CD8-positive, alpha-beta memory T cell (primary cell): ENCODE measurements around the gene PACS2. TPM values are rescaled to one million over a fixed set of nuclear protein-coding genes. Genes with fewer than 3 reads are reported as not detected.

Experiments
- CTCF ChIA-PET: fragments of 350-600 bp; sonication (Branson Sonifier 250); formaldehyde crosslinking; loops from one replicate; lab custom pipeline; 2021; ENCODE audit warnings: antibody characterized with exemption; lab: Charles Lee
- POLR2A ChIA-PET: fragments of 350-600 bp; sonication (Branson Sonifier 250); formaldehyde crosslinking; loops from one replicate; lab custom pipeline; 2021; ENCODE audit warnings: antibody characterized with exemption; lab: Charles Lee
- DNase-seq, 5 donors: peaks; one replicate each; pipeline versions ENCODE4 v3.0.0 to v3.0.0-alpha.2; 2020 to 2022; ENCODE audit warnings: mixed read lengths in 1 of 5
- H3K27ac ChIP-seq: one replicate; pipeline ENCODE4 v1.7.0; 2013; ENCODE audit warnings: low read depth, mild to moderate bottlenecking, low read length, moderate library complexity
- H3K27me3 ChIP-seq: 2 replicates; pipeline ENCODE4 v1.7.0; 2013; ENCODE audit warnings: low read length, mild to moderate bottlenecking; ENCODE audit not compliant: insufficient read depth, poor library complexity, severe bottlenecking
- H3K36me3 ChIP-seq: 2 replicates; pipeline ENCODE4 v1.7.0; 2013; ENCODE audit warnings: mild to moderate bottlenecking, low read length, moderate library complexity; ENCODE audit not compliant: insufficient read depth
- H3K4me1 ChIP-seq: 2 replicates; pipeline ENCODE4 v1.7.0; 2013; ENCODE audit warnings: mild to moderate bottlenecking, low read length, moderate library complexity; ENCODE audit not compliant: insufficient read depth
- H3K4me3 ChIP-seq: 2 replicates; pipeline ENCODE4 v1.7.0; 2013; ENCODE audit warnings: mild to moderate bottlenecking, low read length
- H3K9me3 ChIP-seq: 2 replicates; pipeline ENCODE4 v1.7.0; 2013; ENCODE audit warnings: mild to moderate bottlenecking, low read length
- H3K27ac Mint-ChIP-seq, 8 donors: one replicate each; pipeline ENCODE4 v1.8.0; 2020 to 2021; ENCODE audit warnings: mixed read lengths in 8 of 8, mild to moderate bottlenecking in 6 of 8, inconsistent platforms in 3 of 8, moderate library complexity in 3 of 8
- H3K27me3 Mint-ChIP-seq, 2 donors: one replicate each; pipeline ENCODE4 v1.8.0; 2020 to 2021; ENCODE audit warnings: mixed read lengths in 2 of 2, mild to moderate bottlenecking in 1 of 2, moderate library complexity in 1 of 2
- H3K36me3 Mint-ChIP-seq, 3 donors: one replicate each; pipeline ENCODE4 v1.8.0; 2020 to 2021; ENCODE audit warnings: mixed read lengths in 3 of 3, inconsistent platforms in 1 of 3, mild to moderate bottlenecking in 1 of 3
- H3K4me1 Mint-ChIP-seq, 3 donors: one replicate each; pipeline ENCODE4 v1.8.0; 2020 to 2021; ENCODE audit warnings: mixed read lengths in 3 of 3, inconsistent platforms in 1 of 3, mild to moderate bottlenecking in 1 of 3
- H3K4me3 Mint-ChIP-seq, 7 donors: one replicate each; pipeline ENCODE4 v1.8.0; 2020 to 2021; ENCODE audit warnings: mixed read lengths in 7 of 7, mild to moderate bottlenecking in 6 of 7, moderate library complexity in 4 of 7, inconsistent platforms in 2 of 7
- H3K9me3 Mint-ChIP-seq, 5 donors: one replicate each; pipeline ENCODE4 v1.8.0; 2020 to 2022; ENCODE audit warnings: mixed read lengths in 5 of 5, mild to moderate bottlenecking in 3 of 5, moderate library complexity in 2 of 5, inconsistent platforms in 1 of 5
- polyA plus RNA-seq: library from polyadenylated mRNA; unstranded; fragments of 300-500 nt; fragmentation: Illumina TruSeq; gene quantifications from one replicate; pipeline ENCODE4 v1.2.3, GENCODE V29; 2021
- total RNA-seq, 2 experiments: library from RNA; stranded (reverse); gene quantifications; one replicate each; pipeline ENCODE4 v1.2.3, GENCODE V29; 2021

Gene PACS2
- total and polyA plus RNA-seq, 3 experiments from 2014 or later = 6.5 to 32.9 (median 31.0) TPM

- Mint-ChIP-seq H3K27ac (peak overlapping the region in 1 of 8 donors; percentile 19), H3K4me3 (no peak overlapping the region), H3K36me3 (peaks cover 0 to 25% (median 2%) of the 10 kb centered on the region in 3 donors), H3K9me3 (no peaks in the 10 kb centered on the region), H3K27me3 (no peaks in the 10 kb centered on the region), H3K4me1 (peaks cover 0 to 4% (median 3%) of the 10 kb centered on the region in 3 donors)
- no peak for DNase-seq
- POLR2A ChIA-PET = no interaction called here
- no peak overlapping the region for H3K27ac ChIP-seq
- CTCF ChIA-PET = interaction anchor here (1.2 to 3.1 kb wide), 2 partner anchors 36 to 44 kb away, joined by 3 to 26 read pairs; no protein-coding TSS in a partner anchor
- H3K4me1 ChIP-seq = no peaks in the 10 kb centered on the region
- H3K27me3 ChIP-seq = no peaks in the 10 kb centered on the region
- H3K9me3 ChIP-seq = no peaks in the 10 kb centered on the region
- H3K4me3 ChIP-seq = no peak overlapping the region
- H3K36me3 ChIP-seq = no peaks in the 10 kb centered on the region
Observed at GRCh38 chr14:105445901-105446845, 131.6 kb downstream of the PACS2 start.

- ChIA-PET CTCF (interaction anchor here (1.2 to 3.1 kb wide), 4 partner anchors 10 to 76 kb away, joined by 3 to 26 read pairs (median 4); no protein-coding TSS in a partner anchor), POLR2A (no interaction called here)
- no peak for DNase-seq
- no peaks in the 10 kb centered on the region for H3K27me3 Mint-ChIP-seq
- Histone ChIP-seq H3K27ac (no peak overlapping the region), H3K4me3 (no peak overlapping the region), H3K36me3 (no peaks in the 10 kb centered on the region), H3K4me1 (no peaks in the 10 kb centered on the region), H3K27me3 (no peaks in the 10 kb centered on the region), H3K9me3 (no peaks in the 10 kb centered on the region)
- H3K9me3 Mint-ChIP-seq = no peaks in the 10 kb centered on the region
- H3K4me1 Mint-ChIP-seq = no peaks in the 10 kb centered on the region
- H3K27ac Mint-ChIP-seq = no peak overlapping the region
- peaks cover 0 to 26% (median 0%) of the 10 kb centered on the region in 3 donors for H3K36me3 Mint-ChIP-seq
- H3K4me3 Mint-ChIP-seq = no peak overlapping the region
Observed at GRCh38 chr14:105446971-105447370, 132.4 kb downstream of the PACS2 start.

Other genes with a start within 250 kb of the PACS2 start
- 10 to 100 TPM; 51.3 to 52.0 TPM for gene GPR132, start 249.3 kb upstream of the PACS2 start, total RNA-seq
- gene GPR132, start 249.3 kb upstream of the PACS2 start, polyA plus RNA-seq = 34.9 TPM
- 1 to 10 TPM in 1 of 2 experiments, under 1 TPM in 1; 0.37 to 1.2 TPM for gene JAG2, start 146.0 kb upstream of the PACS2 start, total RNA-seq
- 0.15 TPM for gene JAG2, start 146.0 kb upstream of the PACS2 start, polyA plus RNA-seq
- gene NUDT14, start 133.4 kb upstream of the PACS2 start, total RNA-seq = 1 to 10 TPM; 6.7 to 6.9 TPM
- 12.4 TPM for gene NUDT14, start 133.4 kb upstream of the PACS2 start, polyA plus RNA-seq
- 10 to 100 TPM; 54.1 to 55.0 TPM for gene BTBD6, start 66.2 kb upstream of the PACS2 start, total RNA-seq
- gene BTBD6, start 66.2 kb upstream of the PACS2 start, polyA plus RNA-seq = 16.2 TPM
- 10 to 100 TPM; 29.4 to 31.7 TPM for gene BRF1, start 13.7 kb upstream of the PACS2 start, total RNA-seq
- gene BRF1, start 13.7 kb upstream of the PACS2 start, polyA plus RNA-seq = 13.0 TPM
- 1 to 10 TPM; 1.4 to 2.9 TPM for gene TEX22, start 83.8 kb downstream of the PACS2 start, total RNA-seq
- 0.08 TPM for gene TEX22, start 83.8 kb downstream of the PACS2 start, polyA plus RNA-seq
- 100 to 1,000 TPM; 124 to 129 TPM for gene MTA1, start 105.1 kb downstream of the PACS2 start, total RNA-seq
- gene MTA1, start 105.1 kb downstream of the PACS2 start, polyA plus RNA-seq = 6.1 TPM
- 1 to 10 TPM; 2.7 to 4.5 TPM for gene CRIP2, start 160.1 kb downstream of the PACS2 start, total RNA-seq
- 31.5 TPM for gene CRIP2, start 160.1 kb downstream of the PACS2 start, polyA plus RNA-seq
- 100 to 1,000 TPM; 463 to 468 TPM for gene CRIP1, start 172.1 kb downstream of the PACS2 start, total RNA-seq
- gene CRIP1, start 172.1 kb downstream of the PACS2 start, polyA plus RNA-seq = 1,031 TPM
- 10 to 100 TPM; 52.1 to 56.5 TPM for gene TEDC1, start 176.5 kb downstream of the PACS2 start, total RNA-seq
- 14.7 TPM for gene TEDC1, start 176.5 kb downstream of the PACS2 start, polyA plus RNA-seq
- 10 to 100 TPM; 14.2 to 17.1 TPM for gene TMEM121, start 211.8 kb downstream of the PACS2 start, total RNA-seq
- 3.8 TPM for gene TMEM121, start 211.8 kb downstream of the PACS2 start, polyA plus RNA-seq